Heart left ventricle (tissue), 13 donors: ENCODE measurements around the gene SLC9B1.

ENCODE experiments used
- POLR2A ChIP-seq, 2 donors: fragments of 450-650 bp; IDR thresholded peaks; one replicate each; pipeline ENCODE4 v1.6.1; 2017; ENCODE audit warnings: antibody characterized with exemption in 2 of 2, mild to moderate bottlenecking in 2 of 2, moderate library complexity in 2 of 2
- TF ChIP-seq, protein P1 (sequence below), 12 donors: fragments of 200-600 bp; sonication (generic) in 4 of 12; IDR thresholded peaks; one replicate each; pipeline versions ENCODE4 v1.5.0 to v1.8.0; 2018 to 2022; ENCODE audit warnings: antibody characterized with exemption in 12 of 12, mild to moderate bottlenecking in 5 of 12
- donor health status: ischemic (EF 13 %, LVEDD 7.1; RV severe dilation, severe dysfunction).
- donor health status: DM: no; HTN: yes; CAD: no.
- donor health status: DM: no; HTN: no; CAD: no.
- donor health status: ischemic (EF 25% LVEDD 6.9; RV normal size, moderate dysfunction).
- donor health status: ischemic (EF 25% LVEDD 5.7; RV mildly dilated, moderate dysfunction).
- donor health status: ischemic (EF 35%, LVEDD 5.7; RV mildly dilated, moderate dysfunction).
- donor health status: nonischemic (EF 11% LVEDD 7.7; RV severe dilation, severe dysfunction).
- donor health status: DM: yes; HTN: yes; CAD: no.
- donor health status: PGD.
- donor health status: ischemic (EF 29% LVEDD 5.4; RV normal size, mild dysfunction).
- donor health status: nonischemic (EF 23%, LVEDD 6.1; RV moderate dilation, normal function).

- no peak for TF ChIP-seq POLR2A (IDR thresholded peaks at IDR 0.05)
- TF ChIP-seq, protein P1, sequence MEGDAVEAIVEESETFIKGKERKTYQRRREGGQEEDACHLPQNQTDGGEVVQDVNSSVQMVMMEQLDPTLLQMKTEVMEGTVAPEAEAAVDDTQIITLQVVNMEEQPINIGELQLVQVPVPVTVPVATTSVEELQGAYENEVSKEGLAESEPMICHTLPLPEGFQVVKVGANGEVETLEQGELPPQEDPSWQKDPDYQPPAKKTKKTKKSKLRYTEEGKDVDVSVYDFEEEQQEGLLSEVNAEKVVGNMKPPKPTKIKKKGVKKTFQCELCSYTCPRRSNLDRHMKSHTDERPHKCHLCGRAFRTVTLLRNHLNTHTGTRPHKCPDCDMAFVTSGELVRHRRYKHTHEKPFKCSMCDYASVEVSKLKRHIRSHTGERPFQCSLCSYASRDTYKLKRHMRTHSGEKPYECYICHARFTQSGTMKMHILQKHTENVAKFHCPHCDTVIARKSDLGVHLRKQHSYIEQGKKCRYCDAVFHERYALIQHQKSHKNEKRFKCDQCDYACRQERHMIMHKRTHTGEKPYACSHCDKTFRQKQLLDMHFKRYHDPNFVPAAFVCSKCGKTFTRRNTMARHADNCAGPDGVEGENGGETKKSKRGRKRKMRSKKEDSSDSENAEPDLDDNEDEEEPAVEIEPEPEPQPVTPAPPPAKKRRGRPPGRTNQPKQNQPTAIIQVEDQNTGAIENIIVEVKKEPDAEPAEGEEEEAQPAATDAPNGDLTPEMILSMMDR (IDR thresholded peaks at IDR 0.05), result no peak
Measured at GRCh38 chr4:102935716-102936115, 83.8 kb downstream of the SLC9B1 start.
